ENCODE results near the gene COTL1.

Gene COTL1

DNA sequence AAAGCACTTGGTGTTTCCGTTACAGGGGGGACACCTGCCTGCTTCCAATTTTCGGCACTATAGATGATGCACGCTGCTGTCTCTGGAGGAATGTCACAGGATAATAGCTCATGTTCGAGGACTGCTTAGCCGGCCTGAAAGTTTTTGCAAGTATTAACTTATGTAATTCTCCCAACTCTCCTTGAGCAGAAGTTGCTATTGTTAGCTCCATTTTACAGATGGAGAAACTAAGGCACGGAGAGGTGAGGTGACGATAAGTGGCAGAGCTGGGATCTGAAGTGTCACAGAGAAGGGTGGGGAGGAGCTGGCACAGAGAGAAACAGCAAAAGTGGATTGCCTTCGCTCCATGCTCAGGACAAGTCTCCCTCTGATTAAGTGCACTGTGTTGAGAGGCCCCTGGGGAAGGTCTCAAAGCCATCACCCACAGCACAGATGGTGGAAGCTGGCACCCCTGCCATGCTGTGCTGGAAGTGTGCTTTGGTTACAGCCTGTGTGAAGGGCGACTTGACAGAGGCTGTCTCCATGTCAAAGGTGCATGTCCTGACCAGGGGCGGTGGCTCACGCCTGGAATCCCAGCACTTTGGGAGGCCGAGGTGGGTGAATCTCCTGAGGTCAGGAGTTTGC is 72.7 kb downstream of the COTL1 start:
- Mint-ChIP-seq H3K36me3 (no peaks in the 10 kb centered on the region), H3K27ac (no peak overlapping the region), H3K4me3 (no peak overlapping the region), H3K27me3 (peaks cover 2% of the 10 kb centered on the region), H3K9me3 (no peaks in the 10 kb centered on the region), H3K4me1 (peaks cover 2% of the 10 kb centered on the region)
- no peak for DNase-seq (ENCODE audit: low spot score in 2 of 2)
- ATAC-seq (ENCODE audit: low read depth) = no peak

DNA sequence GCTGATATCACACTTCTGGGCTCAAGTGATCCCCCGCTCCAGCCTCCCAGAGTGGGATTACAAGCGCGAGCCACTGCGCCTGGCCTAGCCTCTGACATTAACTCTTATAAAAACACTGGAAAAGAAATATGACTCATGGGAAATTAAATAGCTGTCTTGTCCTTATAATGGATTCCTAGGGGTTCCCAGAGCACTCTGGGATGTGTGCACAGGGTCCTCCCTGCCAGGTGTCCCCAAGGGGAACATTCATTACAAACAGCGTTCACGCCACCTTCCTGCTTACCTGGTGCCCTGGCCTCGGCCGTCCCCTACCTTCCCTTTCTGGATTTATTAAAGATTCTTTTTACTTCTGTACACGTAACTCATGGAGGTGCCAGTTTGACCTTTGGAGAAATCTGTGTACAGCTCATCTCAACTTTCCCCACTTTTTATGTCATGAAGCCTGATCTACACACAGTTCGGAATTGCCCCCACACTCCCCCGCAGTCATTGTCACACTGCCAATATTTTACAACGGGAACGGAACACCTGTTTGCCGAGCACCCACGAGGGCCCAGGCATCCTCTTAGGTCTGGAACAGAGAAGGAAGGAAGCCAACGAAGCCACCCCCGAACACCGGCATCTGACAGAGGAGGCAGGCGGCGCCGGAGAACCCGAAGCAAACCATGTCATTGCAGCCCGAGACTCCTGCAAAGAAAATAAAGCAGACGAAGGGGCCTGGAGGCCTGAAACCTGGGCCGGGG is 73.7 kb downstream of the COTL1 start:
- Mint-ChIP-seq H3K4me1 (peaks cover 4% of the 10 kb centered on the region), H3K27ac (no peak overlapping the region), H3K9me3 (no peaks in the 10 kb centered on the region), H3K36me3 (peaks cover 5% of the 10 kb centered on the region), H3K27me3 (peaks cover 2% of the 10 kb centered on the region), H3K4me3 (no peak overlapping the region)
- DNase-seq (ENCODE audit: low spot score in 2 of 2) = no peak
- ATAC-seq (ENCODE audit: low read depth) = no peak

DNA sequence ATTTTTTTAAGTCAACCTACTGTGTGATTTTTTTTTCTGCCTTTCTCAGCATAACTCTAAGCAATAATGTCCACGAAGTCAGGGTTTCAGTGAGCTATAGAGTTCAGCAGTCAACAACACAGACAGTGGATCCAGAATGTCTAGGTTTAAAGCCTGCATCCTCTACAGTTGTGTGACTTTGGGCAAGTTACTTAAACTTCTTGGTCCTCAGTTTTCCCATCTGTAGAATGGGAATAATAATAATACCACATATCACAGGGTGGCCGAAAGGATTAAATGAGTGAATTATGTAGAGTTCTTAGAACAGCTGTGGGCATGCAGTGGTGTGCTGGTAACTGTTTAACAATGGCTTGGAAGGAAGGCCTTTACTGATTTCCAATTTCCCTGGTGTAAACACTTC is 74.6 kb downstream of the COTL1 start:
- no peaks in the 10 kb centered on the region for H3K9me3 Mint-ChIP-seq
- H3K36me3 Mint-ChIP-seq = peaks cover 5% of the 10 kb centered on the region

DNA sequence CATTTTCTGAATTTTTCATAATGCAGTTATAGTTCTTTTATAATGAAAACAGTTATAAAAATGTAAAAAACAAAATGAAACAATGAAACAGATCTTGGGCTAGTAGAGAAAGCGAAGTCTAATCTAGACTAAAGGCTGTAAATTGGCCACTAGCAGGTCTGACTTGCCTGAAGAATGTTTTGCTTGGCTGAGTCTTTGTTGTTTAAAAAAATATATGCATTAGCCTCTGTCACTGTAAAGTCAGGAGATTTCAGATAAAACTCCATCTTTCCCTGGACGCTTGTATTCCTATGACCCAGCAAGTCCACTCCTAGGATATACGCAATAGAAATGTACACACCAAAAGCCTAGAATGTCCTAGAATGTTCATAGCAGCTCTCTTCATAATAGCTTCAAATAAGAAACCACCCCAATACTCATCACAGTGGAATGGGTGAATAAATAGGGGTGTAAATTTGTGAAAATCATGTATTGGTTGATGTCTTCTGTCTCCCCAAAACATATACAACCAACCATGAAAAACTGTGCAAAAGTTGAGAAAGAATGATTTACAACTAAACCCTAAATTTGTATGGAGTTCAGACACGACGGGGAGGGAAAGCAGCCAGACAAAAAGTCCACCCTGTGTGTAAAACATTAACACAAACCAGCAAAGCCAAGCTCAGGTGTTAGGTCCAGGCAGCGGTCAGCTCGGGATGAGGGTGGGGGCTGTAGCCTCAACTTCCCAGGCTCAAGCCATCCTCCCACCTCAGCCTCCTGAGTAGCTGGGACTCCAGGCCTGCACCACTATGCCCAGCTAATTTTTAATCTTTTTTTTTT is 75.7 kb downstream of the COTL1 start:
- H3K4me1 Mint-ChIP-seq = peaks cover 4% of the 10 kb centered on the region
- no peak overlapping the region for H3K27ac Mint-ChIP-seq
- H3K36me3 Mint-ChIP-seq = peaks cover 5% of the 10 kb centered on the region
- no peaks in the 10 kb centered on the region for H3K9me3 Mint-ChIP-seq
- peaks cover 2% of the 10 kb centered on the region for H3K27me3 Mint-ChIP-seq
- no peak for DNase-seq (ENCODE audit: low spot score in 2 of 2)
- no peak for ATAC-seq (ENCODE audit: low read depth)
- H3K4me3 Mint-ChIP-seq = no peak overlapping the region

More for the DNA sequence above, 74.6 kb downstream of the COTL1 start:
- Mint-ChIP-seq H3K27ac (no peak overlapping the region), H3K27me3 (peaks cover 2% of the 10 kb centered on the region), H3K4me3 (no peak overlapping the region), H3K4me1 (peaks cover 4% of the 10 kb centered on the region)
- no peak for DNase-seq (ENCODE audit: low spot score in 2 of 2)
- no peak for ATAC-seq (ENCODE audit: low read depth)

DNA sequence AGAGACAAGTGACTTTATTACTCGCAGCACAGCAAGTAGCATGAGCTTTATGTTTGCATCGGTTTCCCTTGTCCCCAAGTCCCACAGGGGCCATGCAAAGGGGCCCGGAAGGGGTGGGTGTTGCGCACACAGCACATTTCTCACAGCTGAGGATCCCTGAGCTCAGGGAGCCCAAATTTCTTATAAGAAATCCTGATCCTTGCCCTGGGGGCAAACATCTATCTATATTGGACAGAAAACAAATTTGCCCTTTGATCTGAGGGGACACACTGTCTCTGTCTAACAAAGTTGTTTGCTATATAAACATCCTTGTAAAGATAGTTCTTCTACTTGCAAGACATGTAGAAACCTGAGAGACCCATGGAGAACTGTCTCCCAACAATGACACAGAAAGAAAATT is 77.7 kb downstream of the COTL1 start:
- Mint-ChIP-seq H3K27me3 (peaks cover 2% of the 10 kb centered on the region), H3K9me3 (peaks cover 3% of the 10 kb centered on the region), H3K4me3 (no peak overlapping the region), H3K4me1 (peaks cover 8% of the 10 kb centered on the region), H3K27ac (no peak overlapping the region), H3K36me3 (peaks cover 8% of the 10 kb centered on the region)
- DNase-seq (ENCODE audit: low spot score in 2 of 2) = no peak
- no peak for ATAC-seq (ENCODE audit: low read depth)

DNA sequence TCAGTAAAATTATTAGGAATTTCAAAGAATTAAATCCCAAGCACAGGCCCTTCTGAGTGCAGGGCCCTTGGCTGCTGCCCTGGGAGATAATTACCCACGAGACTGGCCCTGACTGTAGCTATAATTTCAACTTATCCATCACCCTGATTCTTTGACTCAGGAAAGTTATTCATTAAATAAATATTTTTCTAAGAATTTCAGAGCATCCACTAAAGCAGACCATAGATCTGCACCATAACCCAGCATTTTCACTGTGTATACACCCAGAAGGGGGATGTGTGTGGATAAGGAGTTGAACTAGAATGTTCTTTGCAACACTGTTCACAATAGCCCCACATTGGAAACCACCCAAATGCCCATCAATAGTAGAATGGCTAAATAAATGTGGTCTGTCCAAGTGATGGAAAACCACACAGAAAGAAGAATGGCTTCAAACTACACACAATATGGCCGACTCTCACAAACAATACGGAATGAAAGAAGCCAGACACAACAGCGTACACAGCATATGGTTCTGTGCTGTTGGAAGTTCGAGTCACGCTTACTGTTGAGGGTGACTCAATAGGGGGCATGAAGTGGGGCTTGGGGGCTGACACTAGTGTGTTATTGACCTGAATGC is 79.5 kb downstream of the COTL1 start:
- peaks cover 2% of the 10 kb centered on the region for H3K27me3 Mint-ChIP-seq
- ATAC-seq (ENCODE audit: low read depth) (no peak), DNase-seq (ENCODE audit: low spot score in 2 of 2) (no peak)

DNA sequence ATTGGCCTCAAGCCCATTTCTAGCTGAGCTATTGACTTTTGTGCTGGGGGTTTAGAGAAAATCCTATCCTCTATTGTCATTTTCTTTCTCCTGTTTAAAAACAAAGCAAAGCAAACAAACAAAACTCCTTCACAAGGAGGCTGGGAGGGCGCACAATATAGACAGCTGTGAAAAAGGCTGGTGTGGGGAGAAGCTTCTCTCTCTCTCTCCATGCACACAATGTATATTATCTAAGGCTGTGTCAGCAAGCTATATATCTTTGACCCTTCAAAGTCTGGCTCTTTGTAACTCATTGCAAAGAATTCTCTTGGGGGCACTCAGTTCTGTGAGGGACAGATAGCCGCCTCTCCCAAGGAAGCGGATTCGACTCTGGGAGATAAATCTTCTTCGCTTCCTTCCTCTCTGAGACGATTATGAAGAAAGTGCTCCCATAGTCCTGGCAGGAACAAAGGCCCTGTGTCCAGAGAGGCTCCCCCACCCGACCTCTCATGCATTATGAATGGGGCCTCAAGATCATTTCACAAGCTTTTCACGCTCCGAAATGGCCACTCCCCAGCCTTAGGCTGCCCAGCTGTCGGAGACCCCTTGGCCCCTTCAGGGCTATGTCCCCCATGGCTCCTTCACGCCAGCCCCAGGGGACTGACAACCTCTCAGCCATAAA is 80.3 kb downstream of the COTL1 start:
- DNase-seq (ENCODE audit: low spot score in 2 of 2) = no peak
- peaks cover 6% of the 10 kb centered on the region for H3K4me1 Mint-ChIP-seq
- H3K4me3 Mint-ChIP-seq = no peak overlapping the region
- H3K27ac Mint-ChIP-seq = no peak overlapping the region
- ATAC-seq (ENCODE audit: low read depth) = no peak
- H3K9me3 Mint-ChIP-seq = peaks cover 3% of the 10 kb centered on the region
- peaks cover 2% of the 10 kb centered on the region for H3K27me3 Mint-ChIP-seq
- peaks cover 8% of the 10 kb centered on the region for H3K36me3 Mint-ChIP-seq

More for the DNA sequence above, 79.5 kb downstream of the COTL1 start:
- Mint-ChIP-seq H3K4me3 (no peak overlapping the region), H3K9me3 (peaks cover 3% of the 10 kb centered on the region), H3K4me1 (peaks cover 6% of the 10 kb centered on the region), H3K36me3 (peaks cover 8% of the 10 kb centered on the region), H3K27ac (no peak overlapping the region)

DNA sequence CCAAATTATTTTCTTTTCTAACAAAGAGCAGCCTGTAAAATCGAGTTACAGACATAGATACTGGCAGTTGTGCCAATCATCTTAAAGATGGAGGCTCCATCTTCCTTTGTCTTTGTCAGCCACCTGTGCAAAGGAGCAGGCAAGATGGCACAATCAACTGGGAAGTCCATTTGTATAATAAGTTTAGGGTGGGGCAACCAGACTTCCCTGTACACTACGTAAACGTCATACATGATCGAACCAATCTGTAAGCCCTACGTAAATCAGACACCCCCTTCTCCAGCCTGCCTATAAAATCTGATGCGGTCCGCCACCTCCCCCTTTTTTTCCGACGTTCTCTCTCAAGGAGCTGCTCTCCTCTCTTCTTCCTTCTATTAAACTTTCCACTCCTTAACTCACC is 82.0 kb downstream of the COTL1 start:
- DNase-seq (ENCODE audit: low spot score in 2 of 2) (no peak), ATAC-seq (ENCODE audit: low read depth) (peak; percentile 41)
- peaks cover 8% of the 10 kb centered on the region for H3K36me3 Mint-ChIP-seq
- no peak overlapping the region for H3K4me3 Mint-ChIP-seq
- H3K4me1 Mint-ChIP-seq = peaks cover 12% of the 10 kb centered on the region
- peaks cover 3% of the 10 kb centered on the region for H3K9me3 Mint-ChIP-seq
- no peak overlapping the region for H3K27ac Mint-ChIP-seq
- H3K27me3 Mint-ChIP-seq = peaks cover 2% of the 10 kb centered on the region

DNA sequence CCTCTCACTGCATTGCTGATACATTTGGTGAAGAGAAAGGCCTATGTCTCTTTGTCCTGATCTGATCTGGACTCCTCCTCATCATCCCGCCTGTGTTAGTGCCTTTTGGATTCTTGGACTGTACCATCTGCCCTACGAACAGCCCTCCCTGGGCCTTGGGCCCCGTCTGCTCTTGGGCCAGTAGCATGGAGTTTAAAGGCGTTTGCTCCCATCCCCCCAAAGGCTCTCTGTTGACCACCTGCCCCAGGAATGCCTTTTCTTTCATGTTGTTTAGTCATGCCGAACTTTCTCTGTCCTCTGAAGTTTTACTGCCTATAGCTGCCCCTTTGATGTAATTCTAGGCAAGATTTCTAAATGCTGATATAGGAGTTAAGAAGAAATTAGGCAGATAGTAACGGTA is 82.5 kb downstream of the COTL1 start:
- ATAC-seq (ENCODE audit: low read depth) (no peak), DNase-seq (ENCODE audit: low spot score in 2 of 2) (no peak)
- Mint-ChIP-seq H3K36me3 (peaks cover 8% of the 10 kb centered on the region), H3K27me3 (peaks cover 2% of the 10 kb centered on the region), H3K4me3 (no peak overlapping the region), H3K4me1 (peaks cover 12% of the 10 kb centered on the region), H3K9me3 (peaks cover 3% of the 10 kb centered on the region), H3K27ac (no peak overlapping the region)

DNA sequence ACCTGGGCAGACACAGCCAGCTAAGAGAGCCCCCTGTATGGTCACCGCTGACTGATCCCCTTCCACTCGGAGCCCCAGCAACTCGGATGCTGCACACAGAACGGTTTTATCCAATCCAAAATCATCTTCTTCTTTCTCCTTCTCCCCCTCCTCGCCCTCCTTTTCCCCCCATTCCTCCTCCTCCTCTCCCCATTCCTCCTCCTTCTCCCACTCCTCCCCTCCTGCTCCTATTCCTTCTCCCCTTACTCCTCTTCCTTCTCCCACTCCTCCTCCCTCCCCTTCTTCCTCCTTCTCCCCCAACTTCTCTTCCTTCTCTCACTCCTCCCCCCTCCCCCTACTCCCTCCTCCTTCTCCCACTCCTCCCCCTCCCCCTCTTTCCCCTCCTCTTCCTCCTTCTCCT is 83.1 kb downstream of the COTL1 start:
- Mint-ChIP-seq H3K27me3 (peaks cover 2% of the 10 kb centered on the region), H3K36me3 (peaks cover 8% of the 10 kb centered on the region), H3K4me1 (peaks cover 11% of the 10 kb centered on the region), H3K4me3 (no peak overlapping the region), H3K27ac (no peak overlapping the region), H3K9me3 (peaks cover 3% of the 10 kb centered on the region)
- no peak for DNase-seq (ENCODE audit: low spot score in 2 of 2)
- no peak for ATAC-seq (ENCODE audit: low read depth)

DNA sequence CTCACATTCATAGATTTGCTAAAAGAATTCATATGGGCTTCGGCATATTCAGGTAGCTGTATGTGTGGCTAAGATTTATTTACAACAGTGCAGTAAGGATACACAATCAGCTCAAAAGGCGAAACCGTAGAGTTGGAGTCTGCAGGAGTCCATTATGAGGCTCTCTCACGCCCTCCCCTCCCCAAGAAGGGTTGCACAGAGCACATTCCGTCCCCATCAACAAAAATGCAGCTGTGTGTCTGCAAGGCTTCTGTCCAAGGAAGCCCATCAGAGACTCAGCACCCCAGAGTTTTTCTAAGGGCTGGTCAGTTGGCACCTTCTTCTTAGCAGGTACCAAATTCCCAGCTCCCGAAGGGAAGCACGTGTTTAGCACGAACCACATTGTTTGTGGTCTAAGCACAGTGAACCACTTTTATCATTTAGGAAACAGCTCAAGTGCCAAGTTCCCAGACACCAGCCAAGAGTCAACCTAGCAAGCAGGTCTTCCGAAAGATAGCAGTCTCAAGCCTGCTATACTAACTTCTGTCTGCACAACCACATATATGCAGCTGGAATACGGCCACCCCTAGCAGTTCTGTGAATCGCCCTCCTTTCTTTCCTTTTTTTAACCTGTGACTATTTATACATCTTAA is 84.9 kb downstream of the COTL1 start:
- peaks cover 8% of the 10 kb centered on the region for H3K36me3 Mint-ChIP-seq
- H3K4me1 Mint-ChIP-seq = peaks cover 10% of the 10 kb centered on the region
- H3K27me3 Mint-ChIP-seq = peaks cover 2% of the 10 kb centered on the region
- H3K27ac Mint-ChIP-seq = no peak overlapping the region
- H3K9me3 Mint-ChIP-seq = peaks cover 6% of the 10 kb centered on the region
- DNase-seq (ENCODE audit: low spot score in 2 of 2) = no peak
- ATAC-seq (ENCODE audit: low read depth) = no peak
- H3K4me3 Mint-ChIP-seq = no peak overlapping the region

DNA sequence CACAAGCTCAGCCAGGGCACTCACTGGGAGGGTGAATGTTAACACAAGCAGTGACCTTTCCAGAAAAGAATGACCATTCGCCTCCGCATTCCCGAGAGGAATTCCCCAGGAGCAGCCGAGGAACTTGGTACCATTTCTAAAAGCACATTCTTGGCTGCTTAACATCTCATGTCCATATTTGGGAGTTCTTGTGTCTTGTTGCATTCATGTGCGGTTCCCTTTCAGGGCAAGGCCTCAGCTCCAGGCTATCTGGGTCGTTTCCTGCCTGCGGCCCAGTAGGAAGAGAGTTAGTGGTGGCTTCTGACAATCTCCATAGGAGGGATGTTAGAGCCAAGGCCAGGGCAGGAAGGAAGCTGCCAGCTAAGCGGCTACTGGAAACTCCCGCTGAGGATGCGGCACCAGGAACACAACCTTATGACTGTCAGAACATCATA is 85.6 kb downstream of the COTL1 start:
- ATAC-seq (ENCODE audit: low read depth) (no peak), DNase-seq (ENCODE audit: low spot score in 2 of 2) (no peak)
- Mint-ChIP-seq H3K27me3 (peaks cover 2% of the 10 kb centered on the region), H3K36me3 (peaks cover 8% of the 10 kb centered on the region), H3K27ac (no peak overlapping the region), H3K4me3 (no peak overlapping the region), H3K4me1 (peaks cover 10% of the 10 kb centered on the region), H3K9me3 (peaks cover 6% of the 10 kb centered on the region)

DNA sequence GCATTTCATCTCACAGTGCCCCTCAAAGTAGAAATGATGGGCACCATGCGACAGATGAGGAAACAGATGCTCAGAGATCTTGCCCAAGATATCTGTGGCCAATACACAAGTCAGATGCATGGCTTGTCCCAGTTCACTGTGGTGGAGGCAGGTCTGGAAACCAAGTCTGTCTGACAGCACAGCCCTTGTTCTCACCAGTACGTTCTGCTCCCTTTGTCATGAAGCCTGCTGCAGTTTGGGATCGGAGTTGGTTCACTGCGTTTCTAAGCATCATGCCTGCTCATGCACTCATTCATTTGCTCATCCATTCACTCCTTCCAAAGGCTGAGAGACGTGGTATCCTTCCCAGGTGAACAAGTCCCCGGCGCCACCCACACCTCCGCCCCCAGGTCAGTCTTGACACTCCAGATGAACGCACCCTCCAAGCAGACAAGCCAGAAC is 86.2 kb downstream of the COTL1 start:
- Mint-ChIP-seq H3K27me3 (peaks cover 2% of the 10 kb centered on the region), H3K36me3 (peaks cover 8% of the 10 kb centered on the region), H3K9me3 (peaks cover 6% of the 10 kb centered on the region), H3K27ac (no peak overlapping the region), H3K4me1 (peaks cover 11% of the 10 kb centered on the region), H3K4me3 (no peak overlapping the region)
- ATAC-seq (ENCODE audit: low read depth) (no peak), DNase-seq (ENCODE audit: low spot score in 2 of 2) (no peak)
